GM19328 (cell line): ENCODE results near the gene DCC.

Source experiments
- ATAC-seq: cut with Tn5 transposase; IDR thresholded peaks from one replicate; pipeline ENCODE4 v1.9.1; 2021; ENCODE audit warnings: mild to moderate bottlenecking, moderate library complexity; ENCODE audit not compliant: unreplicated experiment

Gene DCC

DNA sequence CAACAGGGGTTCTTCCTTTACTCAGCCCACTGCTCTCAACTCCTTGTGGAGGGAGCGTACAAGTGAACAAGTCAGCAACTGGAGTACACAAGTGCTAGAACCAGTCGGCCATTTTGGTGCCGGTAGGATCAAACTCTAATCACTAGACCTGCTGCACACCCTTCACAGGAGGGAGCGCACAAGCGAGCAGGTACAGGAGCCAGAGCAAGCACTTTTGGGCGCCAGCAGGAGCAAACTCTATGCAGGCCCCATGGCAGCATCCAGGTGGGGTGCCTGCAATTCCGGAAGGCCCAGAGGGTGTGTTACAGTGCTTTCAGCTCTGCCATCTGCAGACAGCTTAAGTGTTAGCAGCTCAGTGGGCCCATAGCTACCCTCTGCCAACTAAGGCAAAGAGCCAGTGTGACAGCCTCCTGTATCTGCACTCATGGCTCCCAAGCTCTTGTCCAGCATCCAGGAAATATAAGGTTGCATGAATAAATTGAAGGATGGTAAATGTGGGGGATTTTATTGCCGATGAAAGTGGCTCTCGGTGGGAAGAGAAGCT, 426.1 kb downstream of the DCC start:
- no peak for ATAC-seq

DNA sequence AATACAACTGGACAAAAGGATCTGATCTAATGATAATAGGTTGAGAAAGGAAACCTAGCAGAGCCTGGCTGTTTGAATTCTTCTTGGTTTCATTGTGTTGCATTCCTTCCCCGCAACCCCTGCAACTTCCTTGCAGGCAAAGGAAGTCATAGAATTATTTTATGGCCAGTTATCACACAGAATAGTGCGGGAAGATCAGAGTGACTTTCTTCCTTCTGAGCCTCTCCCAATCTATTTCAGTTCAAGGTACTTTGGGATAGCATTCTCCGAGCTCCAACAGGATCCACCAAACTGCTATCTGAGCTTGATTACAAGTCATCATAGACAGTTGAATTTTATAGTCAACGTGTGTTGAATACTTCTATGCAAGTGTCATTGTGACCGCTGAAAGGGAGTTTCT, 441.1 kb downstream of the DCC start:
- no peak for ATAC-seq

DNA sequence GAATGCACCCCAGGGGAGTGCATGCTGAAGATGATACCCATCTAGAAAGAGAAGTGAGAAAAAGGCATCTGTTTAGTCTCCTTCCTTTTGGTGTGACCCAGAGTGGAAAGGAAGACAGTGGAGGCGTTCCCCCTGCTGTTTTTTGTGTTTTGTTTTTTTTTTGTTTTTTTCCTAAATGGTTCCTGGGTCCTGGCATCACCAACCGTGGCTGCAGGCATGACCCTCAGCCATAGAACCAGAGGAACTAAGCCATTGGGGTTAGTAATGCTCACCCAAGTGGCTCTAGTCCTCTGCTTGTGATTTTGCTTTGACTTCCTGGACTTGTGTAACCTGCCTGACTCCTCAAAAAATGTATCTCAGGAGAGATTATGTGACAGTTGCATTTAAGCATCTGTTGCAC, 451.3 kb downstream of the DCC start:
- no peak for ATAC-seq

DNA sequence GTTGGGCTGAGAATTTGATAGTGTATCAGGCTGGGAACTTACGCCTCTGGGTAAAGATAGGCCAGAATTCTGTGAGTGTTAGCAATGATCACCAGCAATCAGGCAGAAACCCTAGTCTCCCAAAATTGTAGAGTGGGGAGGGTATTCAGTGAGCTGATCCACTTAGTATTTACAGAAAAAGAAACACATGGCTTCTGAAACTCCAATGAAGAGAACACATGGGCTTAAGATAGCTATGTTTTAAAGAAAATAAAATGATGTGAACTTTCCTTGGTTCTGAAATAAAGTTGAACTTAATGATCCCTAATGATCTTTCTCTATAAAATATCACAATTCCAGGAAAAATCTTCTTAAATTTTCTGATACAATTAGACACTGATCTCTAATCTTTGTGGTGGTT, 472.8 kb downstream of the DCC start:
- no peak for ATAC-seq

DNA sequence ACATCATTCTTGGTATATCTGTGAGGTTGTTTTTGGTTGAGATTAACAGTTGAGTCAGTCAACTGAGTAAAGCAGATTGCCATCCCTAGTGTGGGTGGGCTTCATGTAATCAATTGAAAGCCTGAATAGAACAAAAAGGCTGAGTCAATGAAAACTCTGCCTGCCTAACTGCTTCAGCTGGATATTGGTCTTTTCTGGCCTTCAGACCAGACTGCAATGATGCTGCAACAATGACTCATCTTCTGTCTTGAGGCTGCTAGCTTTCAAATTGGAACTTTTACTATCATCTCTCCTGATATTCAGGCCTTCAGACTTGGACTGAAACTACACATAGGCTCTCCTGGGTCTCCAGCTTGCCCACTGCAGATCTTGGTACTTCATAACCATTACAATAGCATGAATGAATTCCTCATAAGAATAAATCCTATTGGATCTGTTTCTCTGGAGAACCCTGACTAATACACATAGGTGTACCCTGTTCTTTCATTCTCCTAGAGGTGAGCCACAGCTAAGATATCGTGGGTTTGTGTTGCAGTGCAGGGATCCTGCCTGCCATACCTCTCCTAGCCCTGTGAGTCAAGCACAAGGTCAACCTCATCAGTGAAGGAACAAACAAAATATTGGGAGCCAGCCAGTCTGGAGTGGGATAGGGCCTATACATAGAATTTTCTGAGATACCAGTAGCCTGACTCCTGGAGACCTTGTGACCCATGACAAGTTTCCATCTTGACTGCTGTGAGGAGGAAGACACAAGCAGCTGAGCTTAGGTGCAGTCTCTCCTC, 473.8 kb downstream of the DCC start:
- ATAC-seq, result no peak

DNA sequence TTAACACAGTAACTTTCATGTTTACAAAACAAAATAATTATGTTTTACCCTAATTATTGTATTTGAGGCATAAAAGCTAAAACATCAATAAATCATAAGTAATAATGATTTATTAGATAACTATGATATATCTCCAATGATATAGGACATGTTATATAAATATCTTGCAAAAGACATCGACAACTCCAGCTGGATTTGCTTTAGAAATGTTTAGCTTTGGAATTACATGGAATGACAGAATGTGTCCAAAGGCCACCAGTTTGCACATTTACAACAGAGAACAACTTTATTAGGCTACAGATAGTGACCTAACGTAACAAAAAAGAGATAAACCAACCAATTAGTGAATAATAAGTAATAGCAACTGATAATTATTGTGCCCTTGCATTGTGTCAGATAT, 475.7 kb downstream of the DCC start:
- ATAC-seq, result no peak

DNA sequence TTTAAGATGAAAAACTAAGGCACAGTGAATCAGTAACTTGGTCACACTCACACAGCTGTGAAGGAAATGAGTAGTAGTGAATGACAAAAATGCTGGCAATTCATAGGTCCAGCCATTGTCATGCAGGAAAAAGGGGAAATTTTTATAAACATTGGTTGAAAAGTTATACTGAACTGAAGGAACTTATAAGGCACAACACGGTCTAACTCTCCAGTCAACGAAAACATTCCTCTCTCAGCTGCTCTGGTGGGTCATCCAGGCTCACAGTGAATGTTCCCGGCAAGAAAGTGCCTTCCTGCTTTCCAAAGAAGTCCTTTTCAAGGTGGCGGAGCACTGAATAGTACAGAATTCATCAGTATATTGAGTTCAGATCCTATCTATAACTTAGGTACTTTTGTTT, 476.1 kb downstream of the DCC start:
- no peak for ATAC-seq

DNA sequence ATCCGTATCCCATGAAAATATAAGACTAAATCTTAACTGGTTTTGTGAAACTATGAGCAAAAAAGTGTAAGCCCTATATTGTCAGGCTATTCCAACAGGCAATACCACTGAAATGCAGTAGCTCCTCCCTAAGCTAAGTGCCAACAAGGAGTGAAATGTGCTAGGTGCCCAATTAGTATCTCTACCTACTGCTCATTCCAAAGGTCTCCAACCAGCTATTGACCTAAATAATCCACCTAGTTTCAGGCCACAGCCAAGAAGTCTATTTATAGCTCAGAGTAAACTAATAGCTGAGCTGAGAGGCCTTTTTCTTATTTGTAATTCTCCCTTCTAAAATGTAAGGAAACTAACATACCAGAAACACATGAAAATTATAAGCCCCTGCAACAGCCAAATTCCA, 482.2 kb downstream of the DCC start:
- ATAC-seq, result no peak

DNA sequence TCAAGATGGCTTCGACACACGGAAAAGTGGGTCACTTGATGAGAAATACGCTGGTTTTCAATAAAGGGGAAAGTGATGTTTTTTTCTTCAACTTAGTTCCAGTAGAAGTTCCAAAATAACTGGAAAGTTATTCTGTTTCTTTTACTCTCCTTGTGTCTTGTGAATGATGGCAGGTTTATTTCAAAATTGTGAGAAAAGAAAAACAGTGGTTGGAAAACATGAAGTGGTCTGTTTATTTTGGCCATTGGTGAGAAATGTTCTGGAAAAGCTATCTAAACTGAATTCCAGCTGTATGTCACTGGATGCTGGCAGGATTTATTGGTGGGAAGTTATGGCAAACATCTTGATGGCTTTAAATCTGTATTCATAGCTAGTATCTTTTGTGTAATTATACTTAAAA, 484.1 kb downstream of the DCC start:
- ATAC-seq, result no peak

DNA sequence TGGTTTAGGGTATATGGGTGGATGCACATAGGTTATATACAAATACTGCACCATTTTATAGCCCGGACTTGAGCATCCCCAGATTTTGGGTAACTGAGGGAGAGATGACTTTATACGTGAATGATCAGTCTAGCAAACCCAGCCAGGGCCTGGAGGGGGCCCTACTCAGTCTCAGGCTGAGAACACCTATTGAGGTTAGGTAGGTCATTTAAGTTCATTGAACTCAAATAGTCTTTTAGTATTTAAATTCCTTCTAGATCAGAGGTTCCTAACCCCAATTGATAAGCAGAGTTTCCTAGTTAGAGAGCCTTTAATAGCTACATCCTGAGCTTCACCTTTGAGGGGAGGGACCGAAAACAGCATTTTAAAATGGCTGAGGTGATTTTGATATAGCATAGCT, 487.0 kb downstream of the DCC start:
- ATAC-seq, result no peak

DNA sequence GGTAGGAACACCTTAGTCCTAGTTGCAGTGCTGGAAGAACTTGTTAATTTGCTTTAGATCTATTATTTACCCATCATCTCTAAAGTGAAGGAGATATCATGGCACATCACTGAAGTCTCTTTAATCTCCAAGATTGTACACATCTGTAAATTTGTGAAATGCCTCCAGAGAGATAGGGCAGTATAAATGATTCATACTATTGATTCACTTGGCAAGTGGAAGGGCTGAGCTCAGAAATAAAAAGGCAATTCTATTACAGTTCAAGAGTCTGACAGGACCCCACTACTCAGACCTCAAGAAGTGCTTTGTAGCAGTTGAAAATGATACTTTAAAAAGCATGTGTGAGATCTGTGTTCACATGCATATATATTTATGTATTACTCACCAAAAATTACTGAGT, 489.3 kb downstream of the DCC start:
- no peak for ATAC-seq

DNA sequence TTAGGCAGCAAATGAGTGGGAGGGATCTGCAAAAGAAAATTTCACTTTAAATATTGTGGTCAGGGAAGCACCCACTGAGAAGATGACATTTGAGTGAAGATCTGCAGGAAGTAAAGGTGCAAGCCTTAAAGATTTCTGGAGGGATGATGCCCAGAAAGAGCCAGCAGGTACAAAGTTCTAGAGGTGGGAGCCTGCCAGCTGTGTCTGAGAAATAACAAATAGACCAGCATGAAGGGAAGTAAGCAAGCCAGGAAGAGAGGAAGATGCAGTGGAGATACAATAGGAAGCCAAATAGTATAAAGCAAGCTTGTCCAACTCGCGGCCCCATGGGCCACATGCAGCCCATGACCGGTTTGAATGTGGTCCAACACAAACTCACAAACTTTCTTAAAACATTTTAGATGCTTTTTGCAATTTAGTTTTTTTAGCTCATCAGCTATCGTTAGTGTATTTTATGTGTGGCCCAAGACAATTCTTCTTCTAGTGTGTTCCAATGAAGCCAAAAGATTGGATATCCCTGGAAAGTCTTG, 489.9 kb downstream of the DCC start:
- ATAC-seq, result no peak

DNA sequence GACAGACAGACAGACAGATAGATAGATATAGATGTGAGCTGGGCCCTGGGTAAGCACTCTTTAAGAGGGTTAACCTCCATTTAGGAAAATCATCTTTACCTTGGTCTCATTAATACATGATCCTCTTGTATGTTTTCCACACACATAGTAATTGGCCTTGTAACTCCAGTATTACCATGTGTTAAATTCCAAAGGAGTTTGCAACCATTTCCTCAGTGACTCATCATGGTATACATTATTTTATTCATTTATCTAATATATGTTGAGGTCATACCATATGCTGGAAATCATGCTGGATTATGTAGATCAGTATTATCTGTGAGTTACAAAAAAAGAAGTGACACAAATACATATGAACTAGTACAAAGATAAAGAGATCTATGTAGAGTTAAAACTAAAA, 504.3 kb downstream of the DCC start:
- no peak for ATAC-seq

DNA sequence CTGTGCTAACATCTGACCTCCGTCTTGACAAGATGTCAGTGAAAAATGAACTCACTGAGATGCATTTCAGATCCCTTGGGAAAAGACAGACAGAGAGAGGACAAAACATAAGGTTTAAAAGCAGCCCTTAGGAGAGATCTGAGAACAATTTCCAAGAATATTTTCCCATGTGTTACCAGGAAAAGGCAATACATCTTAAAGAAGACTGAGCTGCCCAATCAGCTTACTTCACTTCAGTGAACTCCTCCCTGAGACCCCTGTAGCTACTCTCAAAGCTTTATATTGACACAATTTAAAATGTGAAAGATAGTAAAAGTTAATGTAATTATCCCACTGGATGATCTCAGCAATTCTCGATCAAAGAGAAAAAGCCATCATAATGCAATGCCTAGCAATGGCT, 505.0 kb downstream of the DCC start:
- ATAC-seq, result no peak

DNA sequence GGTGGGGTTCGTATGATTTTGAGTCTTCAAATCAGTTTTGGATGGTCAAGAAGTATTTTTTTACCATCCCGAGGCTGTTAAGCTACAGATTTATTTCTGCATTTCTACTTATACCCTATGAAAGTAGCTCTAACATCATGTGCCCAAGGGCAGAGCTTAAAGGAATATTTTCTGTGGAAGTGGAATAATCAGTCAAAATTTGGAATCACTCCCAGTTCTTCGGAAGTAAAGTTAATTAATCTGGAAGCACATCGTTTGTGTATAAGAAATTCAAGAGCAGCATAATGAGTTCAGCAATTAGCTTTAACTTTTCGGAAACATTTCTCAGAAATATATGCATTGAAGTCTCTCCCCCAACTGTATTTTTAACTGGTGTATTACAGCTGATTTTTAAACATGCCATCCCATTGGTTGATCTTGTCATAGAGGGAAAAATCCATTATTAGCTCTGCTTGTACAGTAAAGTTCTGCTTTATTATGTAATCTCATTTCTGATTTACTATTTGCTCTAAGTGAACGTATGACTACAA, 510.1 kb downstream of the DCC start:
- ATAC-seq, result no peak

DNA sequence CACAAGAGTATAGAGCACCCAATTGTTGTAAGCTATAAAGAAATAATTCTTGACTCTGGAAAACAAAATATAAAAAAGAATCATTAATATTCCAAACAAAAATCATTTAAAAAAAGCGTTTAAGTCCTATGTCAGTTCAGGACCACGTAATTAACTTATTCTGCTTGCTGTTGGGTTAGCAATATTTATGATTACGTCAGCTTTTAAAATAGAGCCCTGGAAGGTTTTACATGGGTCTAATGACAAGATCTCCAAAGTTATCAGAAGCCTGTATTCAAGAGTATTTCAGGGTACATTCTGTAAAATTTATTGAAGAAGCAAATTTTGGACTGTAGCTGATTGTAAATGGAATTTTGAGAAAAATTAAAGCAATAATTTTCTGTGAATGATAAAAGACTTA, 521.6 kb downstream of the DCC start:
- ATAC-seq, result no peak

DNA sequence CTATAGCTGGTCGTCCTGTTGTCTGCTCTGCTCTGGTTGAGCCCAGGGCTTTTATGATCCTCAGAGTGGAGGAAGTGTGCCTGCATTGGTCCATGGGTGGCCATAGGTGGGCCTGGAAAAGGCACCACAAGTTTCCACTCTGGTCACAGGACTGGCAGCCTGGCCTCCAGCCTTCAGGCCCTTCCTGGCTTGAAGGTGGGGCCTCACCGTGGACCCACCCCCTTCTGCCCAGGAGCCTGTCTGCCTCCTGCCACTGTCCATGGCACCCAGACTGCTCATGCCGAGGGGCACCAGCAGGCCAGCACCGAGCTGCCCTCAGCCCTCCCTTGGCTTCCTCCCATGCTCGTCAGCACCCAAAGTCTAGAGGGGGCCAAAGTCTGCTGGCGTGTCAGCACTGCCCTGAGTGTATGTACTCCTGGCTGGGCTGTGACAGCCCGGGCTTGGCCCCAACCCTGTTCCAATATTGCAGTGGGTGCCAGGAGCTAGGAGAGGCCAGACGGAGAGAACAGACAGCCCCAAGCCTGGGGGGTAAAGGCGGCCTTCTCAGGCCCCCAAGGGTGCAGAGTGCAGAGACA, 529.4 kb downstream of the DCC start:
- no peak for ATAC-seq

DNA sequence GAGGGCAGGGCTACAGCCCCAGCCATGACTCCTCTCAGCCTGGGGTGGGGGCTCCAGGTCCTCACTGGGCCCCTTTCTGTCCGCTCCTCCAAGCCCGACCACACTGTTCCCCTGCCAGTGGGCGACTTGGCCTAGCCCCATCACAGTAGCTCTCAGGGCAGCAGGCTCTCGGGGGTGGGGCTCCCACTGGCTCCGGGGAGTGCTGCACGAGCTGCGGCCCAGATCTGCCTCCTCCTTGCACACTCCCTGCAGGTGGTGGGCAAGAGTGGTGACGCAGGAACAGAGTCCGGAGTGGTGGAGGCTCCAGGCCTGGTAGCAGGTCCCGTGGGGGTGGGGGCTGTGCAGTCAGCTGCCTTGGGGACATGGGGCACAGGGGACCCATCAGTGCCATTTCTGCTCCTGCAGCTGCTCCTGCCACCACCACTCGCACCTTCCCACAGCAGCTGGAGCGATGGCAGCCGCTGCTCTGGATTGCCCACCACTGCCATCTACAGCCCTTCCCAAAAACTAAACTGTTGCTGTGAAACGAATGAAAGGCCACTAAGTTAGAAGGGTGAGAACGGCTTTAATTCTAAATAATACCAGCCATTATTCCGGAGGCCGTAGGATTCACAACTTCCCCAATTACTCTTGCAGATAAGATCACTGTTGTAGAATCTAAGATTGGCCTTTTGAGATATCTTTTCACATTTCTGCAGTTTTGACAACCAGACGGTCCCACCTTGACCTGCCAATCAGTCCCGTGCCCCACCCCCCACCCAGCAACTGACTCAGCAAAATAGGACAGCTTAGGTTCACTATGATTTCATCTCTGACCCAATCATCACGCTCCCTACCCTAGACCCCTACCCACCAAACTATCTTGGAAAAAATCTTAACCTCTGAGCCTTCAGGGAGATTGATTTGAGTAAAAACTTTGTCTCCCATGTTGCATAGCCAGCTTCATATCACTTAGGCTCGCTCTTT, 530.2 kb downstream of the DCC start:
- no peak for ATAC-seq

DNA sequence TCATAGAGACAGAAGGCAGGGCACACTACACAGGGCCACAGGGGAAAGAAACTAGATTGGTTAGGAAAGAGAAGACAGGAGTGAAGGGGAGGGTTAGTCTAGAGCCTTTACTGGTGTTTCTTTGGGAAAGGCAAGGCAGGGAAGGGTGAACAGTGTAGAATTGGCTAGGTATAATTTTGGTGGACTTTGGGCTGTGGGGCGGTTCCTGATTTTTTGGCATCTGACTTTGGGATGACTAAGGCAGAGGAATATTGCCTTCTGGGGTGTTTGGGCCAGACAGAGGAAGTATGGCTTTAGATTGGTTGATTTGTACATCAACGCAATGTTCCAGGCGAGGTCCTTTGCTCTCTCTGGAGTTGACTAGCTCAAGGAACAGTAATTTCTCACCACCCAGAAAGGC, 534.8 kb downstream of the DCC start:
- no peak for ATAC-seq

DNA sequence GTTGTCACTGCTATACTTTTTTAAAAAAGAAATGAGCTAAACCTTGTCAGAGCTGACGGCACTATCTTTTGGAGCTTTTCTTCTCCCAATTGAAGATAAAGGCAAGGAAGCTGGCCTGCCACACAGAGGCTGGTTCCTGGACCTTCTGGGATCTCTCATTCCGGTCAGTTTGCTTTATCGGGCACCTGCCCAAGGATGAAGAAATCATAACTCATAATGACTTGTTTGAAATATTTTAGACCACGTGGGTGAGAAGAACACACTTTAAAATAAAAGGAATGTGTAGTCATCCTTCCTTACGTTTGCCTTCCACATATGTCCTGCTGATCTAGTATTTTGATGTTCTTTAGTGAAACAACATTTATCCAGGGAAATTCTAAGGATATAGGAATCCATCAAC, 535.7 kb downstream of the DCC start:
- no peak for ATAC-seq

DNA sequence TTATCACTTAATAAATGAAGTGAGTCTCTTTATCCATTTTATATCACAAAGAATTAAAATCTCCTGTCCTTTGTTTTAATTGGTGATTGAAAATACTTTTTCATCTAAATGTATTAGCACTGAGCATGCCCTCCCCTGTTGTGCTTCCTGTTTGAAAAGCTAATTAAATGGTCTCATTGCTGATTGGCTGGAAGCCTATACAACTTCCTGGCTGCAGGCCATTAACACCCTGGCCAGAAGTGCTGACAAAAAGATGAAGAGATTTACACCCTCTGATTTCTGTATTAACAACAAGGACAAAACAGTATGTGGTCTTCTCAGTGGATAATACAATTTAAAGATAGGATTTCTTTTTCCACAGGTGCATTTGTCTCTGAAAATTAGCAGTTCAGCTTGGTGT, 548.0 kb downstream of the DCC start:
- no peak for ATAC-seq
